ENCODE results near the gene CERS6.
A peak's percentile ranks its signal among the peaks of the same experiment; 100 is the strongest.

Gene CERS6

DNA sequence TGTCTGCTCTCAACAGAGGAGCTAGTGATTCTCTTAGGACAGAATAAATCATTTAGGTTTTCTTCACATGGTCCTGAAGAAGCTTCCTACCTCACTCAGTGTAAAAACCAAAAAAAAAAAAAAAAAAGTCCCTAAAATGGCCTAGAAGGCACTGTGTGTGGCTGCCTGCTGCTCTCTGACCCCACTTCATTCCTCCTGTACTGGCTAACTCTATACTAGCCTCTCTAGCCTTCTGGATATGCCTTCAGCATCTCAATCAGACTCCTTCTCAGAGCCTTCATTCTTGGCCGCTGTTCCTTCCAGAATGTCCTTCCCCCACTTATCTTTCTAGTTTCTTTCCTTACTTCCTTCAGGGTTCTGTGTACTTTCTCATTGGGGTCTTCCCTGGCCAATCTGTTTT is 82.1 kb downstream of the CERS6 start:
- DNase-seq, result no peak

DNA sequence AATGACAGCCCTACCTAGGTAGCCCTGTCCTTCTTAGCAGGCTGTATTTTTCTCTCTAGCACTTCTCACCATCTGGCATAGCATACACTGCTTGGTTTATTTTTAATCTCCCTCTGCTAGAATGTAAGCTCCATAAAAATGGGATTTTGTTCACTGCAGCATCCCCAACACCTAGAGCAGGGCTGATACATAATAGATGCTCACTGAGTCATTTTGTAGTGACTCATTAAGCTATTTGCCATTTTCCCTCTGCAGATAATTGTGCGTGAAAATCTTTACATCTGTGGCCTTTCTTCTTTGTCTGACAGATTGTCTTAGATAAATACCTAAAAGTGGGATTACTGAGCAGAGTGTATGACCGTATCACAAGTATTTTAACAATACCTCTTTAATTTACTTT is 82.5 kb downstream of the CERS6 start:
- DNase-seq, result peak; percentile 17

DNA sequence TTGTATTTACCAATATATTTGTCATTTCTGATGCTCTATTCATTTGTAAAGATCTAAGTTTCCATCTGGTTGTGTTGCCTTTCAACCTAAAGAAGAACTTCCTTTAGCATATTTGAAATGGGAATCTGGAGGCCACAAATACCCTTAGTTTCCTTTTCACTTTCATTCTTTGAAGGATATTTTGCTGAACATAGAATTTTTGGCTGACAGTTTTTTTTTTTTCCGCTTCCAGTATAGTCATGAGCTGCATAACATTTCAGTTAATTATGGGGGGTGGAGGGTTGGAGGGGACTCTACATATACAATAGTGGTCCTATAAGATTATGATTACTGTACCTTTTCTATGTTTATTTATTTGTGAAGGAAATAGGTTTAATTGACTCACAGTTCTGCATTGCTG is 83.9 kb downstream of the CERS6 start:
- no peak for DNase-seq

DNA sequence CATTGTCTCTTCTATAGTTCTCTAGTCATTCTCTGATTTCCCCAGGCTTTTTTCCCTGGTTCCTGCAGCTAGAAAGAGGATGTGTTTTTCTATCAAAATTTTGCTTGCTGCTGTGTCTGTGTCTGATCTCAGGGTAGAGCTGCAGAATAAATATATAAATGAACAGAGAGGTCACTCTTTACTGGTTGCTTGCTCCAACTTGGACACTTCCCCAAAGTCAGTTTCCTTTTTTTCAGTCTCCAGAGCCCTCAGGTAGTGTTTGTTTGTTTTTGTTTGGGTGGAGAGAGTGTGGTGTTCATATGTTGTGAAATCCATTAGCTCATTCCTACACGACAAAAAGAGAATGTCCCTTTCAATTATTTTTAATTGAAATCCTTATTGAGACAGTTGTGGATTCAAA is 85.8 kb downstream of the CERS6 start:
- no peak for DNase-seq

DNA sequence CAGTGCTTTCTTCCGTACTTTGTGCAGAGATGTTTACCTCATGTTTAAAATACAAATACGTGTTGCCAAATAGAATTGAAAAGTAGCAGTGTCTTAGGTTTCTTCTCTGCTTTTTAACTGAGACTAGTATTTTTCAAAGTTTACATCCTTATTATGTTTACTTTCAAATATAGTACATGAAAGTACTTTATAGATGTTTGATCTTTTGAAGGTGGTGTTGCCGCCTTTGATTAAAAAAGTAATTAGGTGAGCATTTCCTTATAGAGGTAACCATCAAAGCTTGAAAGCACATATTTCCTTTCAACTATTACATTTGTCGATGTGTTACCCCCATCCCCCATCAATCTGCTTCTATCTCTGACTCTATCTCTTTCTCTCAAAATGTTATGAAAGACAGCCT is 87.0 kb downstream of the CERS6 start:
- DNase-seq, result no peak

DNA sequence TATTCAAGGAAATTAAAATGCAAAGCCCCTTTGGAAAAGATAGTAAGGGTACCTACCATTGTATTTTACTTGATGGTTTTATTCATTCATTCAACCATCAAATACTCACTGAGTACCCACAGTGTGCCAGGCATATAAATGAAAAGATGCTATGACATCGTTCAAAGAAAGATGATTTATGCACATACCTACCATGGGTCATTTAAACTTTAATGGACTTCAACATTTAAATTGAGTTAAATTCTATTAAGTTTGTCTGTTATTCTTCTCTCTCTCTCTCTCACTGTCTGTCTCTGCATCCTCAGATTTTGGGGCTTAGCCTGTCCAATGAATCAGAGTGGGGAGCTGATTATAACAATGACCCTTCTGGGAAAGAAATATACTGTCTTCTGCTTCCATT is 87.9 kb downstream of the CERS6 start:
- DNase-seq, result no peak

DNA sequence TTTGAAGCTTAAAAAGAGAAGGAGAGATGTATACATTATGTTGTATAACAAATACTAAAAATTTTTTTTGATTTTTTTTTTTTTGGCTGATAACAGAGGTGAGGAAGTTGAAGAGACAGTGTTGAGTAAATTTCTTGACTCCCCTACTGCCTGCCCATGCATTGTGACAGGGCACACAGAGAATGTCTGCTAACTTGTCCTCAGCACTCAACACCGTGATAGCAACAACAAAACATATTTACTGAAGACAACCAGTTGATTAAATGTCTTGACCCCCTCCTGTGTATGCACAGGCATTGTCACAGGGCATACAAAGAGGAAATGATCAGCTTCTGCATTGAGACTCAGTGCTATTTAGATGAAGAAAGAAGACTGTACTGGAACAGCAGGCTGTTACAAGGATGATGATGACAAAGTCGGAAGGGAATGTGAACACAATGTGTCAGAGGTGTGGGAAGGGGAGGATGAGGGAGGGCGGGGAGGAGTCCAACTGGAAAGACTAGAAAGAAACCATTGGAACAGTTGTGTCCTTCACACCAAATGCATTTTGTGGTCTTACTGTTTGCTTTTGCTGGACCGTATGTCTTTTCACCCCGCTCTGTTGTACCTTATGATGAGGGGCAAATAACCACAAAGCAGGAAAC is 89.5 kb downstream of the CERS6 start:
- no peak for DNase-seq

DNA sequence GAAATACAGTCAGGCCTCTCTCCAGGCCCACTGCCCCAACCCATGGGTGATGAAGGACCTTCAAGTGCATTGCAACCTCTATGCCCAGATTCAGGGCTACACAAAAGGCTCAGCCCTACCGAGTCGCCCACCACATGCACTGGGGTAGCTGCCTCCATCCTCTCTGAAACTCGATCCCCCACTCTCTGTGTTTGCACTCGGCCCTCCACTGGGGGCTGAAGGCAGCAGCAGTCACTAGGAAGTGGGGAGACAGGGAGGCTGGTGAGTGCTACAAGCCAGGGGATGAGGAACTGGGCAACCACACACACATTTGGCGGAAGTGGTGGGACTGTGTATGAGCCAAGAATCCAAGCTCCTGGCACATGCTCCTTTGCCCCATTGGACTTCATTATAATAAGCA is 94.6 kb downstream of the CERS6 start:
- peak; percentile 23 for DNase-seq

DNA sequence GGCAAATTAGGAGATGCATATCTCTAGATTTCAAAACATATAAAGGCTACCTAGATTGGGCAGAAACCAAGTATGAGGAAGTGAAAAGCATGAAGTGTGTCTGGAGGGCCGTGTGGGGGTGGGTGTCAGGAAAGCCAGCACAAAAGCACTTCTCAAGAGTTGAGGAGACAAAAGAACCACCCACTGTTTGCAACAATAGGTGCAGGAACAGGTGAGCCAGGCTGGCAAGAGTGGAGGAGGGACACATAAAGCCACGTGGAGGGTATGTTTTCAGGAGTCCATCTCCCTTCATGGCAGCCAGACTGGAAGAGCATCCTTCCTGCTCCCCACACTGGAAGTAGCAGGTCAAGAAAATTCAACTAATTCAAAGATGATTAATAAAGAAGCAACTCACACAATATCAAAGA is 96.4 kb downstream of the CERS6 start:
- no peak for DNase-seq

DNA sequence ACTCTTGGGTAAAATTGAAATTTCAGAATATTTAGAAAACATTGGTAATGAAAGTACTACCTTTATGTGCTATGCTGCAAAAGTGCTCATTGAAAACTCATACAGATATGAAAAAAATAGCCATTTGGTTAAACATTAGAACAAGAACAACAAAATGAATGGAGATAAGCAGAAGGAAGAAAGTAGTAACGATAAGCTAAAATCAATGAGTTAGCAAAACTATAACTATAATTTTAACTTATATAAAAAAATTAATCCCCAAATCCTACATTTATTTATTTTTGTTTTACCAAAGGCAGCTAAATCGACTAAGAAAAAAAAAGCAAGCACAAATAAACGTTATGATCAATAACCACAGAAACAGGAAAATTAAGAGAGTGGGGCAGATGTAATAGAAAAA is 99.2 kb downstream of the CERS6 start:
- no peak for DNase-seq

DNA sequence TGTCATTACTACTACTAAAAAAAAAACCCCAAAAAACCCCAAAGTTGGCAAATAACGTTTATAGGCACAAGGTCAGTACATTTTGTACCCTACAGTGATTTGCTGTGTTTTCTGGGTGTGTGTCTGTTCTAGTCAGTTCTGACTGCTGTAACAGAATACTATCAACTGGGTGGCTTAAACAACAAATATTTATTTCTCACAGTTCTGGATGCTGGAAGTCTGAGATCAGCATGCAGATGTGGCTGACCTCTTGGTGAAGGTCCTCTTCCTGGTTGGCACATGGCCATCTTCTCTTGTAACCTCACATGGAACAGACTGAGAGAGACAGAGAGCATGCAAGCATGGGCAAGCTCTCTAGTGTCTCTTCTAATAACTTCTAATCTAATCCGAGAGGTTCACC is 103.1 kb downstream of the CERS6 start:
- no peak for DNase-seq

DNA sequence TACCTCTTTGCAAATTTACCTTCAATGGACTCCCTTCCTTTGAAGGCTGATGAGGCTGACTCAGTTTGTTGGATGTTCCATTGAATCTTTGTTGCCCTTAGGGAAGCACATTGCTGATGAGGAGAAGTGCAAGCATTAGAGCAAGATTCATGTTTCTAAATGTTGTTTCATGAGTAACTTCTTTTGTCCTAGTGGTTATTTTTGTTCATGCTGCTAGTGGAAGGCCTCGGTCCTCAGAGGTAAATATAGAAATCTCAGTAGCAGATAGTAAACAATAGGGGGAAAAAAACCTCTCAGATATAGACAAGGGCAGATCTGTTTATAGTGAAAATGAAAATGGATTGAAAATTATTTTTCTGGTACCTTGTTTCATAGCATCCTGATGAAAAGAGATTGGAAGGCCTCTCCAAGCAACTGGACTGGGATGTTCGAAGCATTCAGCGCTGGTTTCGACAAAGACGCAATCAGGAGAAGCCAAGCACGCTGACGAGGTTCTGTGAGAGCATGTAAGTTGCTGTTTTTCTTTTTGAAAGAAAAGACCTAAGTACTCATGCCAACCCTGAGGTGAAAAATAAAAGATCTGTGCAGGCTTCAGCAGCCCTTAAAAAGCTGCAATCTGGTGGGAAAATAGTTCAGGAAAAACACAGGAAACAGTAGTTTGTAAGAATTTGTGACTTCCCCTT is 104.9 kb downstream of the CERS6 start:
- DNase-seq, result no peak

DNA sequence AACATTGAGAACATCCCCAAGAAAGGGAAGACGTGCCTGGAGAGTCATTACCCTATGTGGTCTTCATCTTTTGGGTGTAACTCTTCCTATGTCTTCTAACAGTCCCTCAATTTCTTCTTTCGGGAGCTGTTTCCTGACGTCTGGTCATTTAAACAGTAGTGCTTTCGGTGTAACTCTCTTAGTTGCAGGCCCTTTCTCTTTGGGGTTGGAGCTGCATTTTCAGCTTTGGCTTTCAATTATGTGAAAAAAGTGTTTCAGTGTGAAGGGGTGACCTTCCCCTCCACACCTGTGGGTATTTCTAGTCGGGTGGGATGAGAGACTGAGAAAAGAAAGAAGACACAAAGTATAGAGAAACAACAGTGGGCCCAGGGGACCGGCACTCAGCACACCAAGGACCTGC is 105.9 kb downstream of the CERS6 start:
- no peak for DNase-seq

DNA sequence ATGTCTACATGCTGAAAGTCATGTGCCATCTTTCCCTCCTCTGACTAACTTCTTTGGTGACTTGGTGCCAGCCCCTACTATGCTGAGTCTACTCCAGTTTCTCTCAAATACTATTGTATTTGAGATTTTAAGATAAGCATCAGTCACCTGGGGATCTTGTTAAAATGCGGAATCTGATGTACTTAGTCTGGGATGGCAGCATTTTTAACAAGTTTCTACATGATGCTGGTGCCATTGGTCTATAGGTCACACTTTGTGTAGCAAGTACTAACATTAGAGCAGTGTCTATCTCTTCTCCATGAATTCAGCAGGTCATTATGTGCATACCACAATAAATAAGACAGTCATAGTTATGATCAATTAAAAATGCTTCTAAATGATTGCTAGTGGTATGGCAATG is 106.9 kb downstream of the CERS6 start:
- DNase-seq, result no peak

DNA sequence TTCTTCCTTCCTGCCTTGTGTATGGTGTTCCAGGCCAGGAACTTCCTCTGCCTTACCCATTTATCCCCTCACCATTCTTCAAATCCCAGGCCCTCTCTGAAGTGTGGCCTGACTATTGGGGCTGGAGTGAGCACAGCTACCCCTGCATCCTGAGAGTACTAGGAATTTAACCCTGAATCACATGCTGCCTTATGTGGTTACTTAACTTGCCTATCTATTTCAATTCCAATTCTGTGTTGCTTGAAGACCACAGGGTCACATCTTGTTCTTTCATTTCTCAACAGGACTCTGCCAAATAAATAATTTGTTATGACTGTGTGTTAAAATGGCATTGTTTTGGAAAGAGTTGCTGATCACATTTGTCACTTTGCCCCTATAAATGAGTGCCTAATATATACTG is 108.6 kb downstream of the CERS6 start:
- no peak for DNase-seq

DNA sequence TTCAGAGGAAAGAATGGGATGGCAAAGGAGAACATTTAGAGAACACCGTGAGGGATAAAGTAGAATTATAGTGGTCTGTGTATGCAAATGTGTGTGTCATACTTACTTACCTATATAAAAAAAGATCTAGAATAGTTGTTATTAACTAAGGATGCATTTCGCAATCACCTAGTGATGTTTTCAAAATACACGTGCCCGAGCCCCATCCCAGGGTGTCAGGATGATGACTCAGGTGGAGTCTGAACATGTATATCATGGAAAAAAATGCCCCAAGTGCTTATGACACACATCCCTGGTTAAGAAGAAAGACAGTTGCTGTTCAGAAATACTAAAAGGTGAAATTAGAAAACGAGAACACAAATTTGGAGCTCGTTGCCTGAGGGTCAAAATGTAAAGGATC is 109.0 kb downstream of the CERS6 start:
- DNase-seq, result no peak

DNA sequence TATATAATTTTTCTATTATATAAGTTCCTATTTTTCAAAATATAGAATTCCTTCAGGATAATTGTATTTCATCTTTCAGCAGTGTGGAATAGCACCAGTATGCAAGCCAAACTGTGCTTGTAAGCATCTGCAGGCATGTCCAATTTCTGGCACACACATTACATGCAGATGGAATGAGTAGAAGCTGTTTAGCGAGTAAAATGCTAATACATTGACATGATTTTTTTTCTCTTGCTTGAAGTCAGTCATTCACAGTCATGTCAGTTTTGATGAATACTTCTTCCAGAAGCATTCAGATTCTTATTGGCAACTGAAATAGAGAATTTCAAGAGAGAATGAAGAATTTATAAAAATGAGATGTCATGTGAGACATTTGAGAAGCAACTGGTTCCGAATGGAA is 109.4 kb downstream of the CERS6 start:
- DNase-seq, result no peak

DNA sequence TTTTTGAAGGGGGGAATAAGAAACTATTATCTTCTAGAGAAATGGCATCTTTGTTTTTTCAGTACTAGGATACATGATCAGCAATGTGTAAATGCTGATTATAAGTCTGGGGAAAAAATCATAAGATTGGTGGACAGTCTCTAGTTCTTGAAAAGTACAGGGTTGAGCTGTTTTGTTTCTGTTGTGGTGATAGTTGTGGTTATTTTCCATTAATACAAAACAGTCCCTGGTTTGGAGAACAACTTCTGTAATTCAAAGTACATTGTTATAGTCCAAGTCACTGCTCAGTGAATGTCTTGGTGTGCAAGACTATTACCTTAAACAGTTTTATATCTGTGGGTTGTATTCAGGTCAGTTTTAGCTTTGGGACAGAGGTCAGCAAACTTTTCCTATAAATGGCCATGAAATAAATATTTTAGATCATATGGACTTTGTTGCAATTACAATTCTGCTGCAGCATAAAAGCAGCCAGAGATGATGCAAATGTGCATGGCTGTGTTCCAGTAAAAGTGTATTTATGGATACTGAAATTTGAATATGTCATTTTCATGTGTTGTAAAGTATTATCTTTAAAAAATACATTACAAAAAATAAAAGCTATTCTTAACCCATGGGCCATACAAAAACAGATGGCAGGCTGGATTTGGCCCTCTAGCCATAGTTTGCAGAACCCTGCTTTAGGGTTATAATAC is 111.0 kb downstream of the CERS6 start:
- DNase-seq, result no peak

DNA sequence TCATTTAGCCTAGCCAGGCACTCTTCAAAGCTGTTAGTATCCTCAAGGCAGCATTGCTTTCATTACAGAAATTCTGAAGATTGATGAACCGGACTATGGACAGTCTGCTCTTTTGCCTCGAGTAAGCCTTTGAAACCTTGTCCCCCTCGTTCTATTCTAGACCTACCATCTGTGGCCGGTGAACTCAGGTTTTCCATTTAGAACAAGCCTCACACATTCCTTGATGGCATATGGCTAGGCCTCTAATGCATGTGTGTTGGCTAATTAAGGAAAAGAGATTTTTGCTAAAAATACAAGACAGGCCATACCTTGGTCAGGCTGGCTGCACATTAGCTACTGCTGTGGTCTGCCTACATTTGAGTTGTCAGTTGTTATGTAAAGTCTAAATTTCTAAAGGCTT is 111.8 kb downstream of the CERS6 start:
- peak; percentile 49 for DNase-seq

DNA sequence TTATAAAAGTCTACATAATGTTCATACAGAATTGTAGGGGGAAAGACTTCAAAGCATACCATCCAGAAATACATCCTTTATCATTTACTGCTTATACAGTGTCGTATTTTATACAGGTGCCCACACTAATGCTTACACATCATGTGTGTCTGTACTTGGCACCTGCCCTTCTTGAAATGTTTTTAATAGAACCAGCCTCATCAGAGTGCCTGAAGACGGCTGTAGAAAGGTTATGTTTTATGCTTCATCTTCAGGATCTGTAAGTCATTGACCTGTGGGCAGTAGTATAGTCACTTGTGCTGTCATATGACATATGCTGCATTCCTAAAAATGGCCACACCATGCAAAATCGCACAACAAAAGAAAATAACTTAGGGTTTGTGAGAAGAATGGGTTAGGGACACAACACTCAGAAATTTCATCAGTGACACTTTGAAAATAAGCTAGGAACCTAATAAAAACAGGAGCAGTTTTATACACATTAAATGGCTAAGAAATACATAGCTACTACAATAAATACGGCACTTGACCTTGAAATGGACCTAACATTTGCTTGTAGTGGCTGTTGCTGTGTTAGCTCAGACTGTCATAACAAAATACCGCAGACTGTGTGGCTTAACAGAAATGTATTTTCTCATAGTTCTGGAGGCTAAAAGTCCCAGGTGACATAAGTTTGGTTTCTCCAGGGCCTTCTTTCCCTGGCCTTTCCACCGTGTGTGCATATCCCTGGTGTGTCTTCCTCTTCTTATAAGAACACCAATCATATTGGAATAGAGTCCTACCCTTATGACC is 112.6 kb downstream of the CERS6 start:
- DNase-seq, result no peak

DNA sequence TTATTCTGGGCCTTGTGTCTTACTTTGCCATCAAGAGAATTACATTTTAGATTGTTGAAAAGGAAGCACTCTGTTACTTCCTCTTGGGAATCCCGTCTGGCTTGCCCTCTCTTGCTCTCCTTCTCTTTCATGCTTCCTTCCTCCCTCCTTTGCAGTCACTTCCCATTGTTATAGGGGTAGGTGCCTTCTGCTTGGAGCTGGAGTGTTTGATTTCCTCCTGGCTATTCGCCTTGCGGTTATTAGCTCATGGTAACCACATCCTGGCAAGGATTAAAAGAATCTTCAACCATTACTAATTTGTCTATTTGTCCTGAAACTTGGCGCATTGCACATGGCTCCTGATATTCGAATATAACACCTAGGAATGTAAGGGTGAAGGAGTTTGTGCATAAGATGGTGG is 115.0 kb downstream of the CERS6 start:
- DNase-seq, result no peak

DNA sequence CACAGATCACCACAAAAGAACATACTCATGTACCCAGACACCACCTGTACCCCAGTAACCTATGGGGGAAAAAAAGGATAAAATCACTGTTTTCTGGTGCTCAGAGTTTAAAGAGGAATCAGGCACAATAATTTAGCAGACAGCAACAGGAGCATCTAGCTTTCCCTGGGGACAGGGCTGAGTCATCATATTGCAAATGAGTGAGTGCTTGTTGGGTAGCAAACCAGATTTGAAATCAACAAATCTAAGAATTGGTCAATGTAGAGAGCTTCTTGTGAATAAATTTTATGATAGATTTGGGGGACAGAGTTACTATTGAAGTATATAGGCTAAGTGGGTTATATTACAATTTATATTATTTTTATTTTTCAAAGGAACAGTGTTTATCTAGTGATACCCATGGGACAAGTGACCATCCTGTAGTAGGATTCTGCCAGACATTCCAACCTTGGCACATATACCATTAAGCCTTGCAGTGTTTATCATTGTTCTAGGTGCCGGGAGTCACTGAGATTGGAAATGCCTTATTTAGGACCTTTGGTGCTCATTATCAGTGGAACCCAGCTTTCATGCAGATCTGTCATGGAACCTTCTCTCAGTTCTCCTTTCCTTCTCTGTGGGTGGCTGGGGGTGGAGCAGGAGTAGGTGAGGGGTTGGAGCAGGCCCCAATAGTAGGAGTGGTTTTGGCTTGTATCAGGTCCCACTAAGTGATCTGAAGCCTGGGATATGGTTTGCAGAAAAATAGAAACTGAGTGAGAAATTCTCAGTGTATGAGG is 117.2 kb downstream of the CERS6 start:
- peak; percentile 55 for DNase-seq
